ENCODE data around the gene SAA2. TPM values are rescaled to one million over a fixed set of nuclear protein-coding genes. Genes with fewer than 3 reads are reported as not detected.

Gene SAA2
- total and polyA plus RNA-seq, 2 experiments from 2014 or later, result not detected

GRCh38 chr11:18282626-18283025 lies 34.2 kb upstream of the SAA2 start:
- in situ Hi-C loops (cut with MboI), result no loop called here
- Histone ChIP-seq H3K9me2 (ENCODE audit: insufficient read depth) (no peaks in the 10 kb centered on the region), H3K9me3 (ENCODE audit: low read depth) (no peaks in the 10 kb centered on the region), H3K79me2 (ENCODE audit: insufficient read depth) (no peaks in the 10 kb centered on the region), H2AFZ (no peak overlapping the region), H3K27ac (no peak overlapping the region), H3K4me2 (ENCODE audit: unreplicated experiment) (no peak overlapping the region), H3K4me1 (ENCODE audit: insufficient read depth) (no peaks in the 10 kb centered on the region), H3F3A (ENCODE audit: insufficient read depth) (no peaks in the 10 kb centered on the region), H3K36me3 (ENCODE audit: low read depth) (peaks cover 63% of the 10 kb centered on the region), H3K4me3 (no peak overlapping the region), H3K9ac (no peak overlapping the region), H3K27me3 (replicated peaks; ENCODE audit: insufficient read depth) (no peaks in the 10 kb centered on the region), H4K20me1 (ENCODE audit: insufficient read depth) (no peaks in the 10 kb centered on the region)
- WGBS, 2 experiments (ENCODE audit: low coverage in 1 of 2, low lambda C conversion rate in 2 of 2, missing lambda C conversion rate in 2 of 2), result 95 to 96% methylated on average over 2 of the region's 2 CpGs
- TF ChIP-seq EZH2phosphoT487 (IDR thresholded peaks at IDR 0.05; ENCODE audit: insufficient read depth, low read depth), result no peak
- DNase-seq, result no peak

GRCh38 chr11:18280438-18281045 lies 32.1 kb upstream of the SAA2 start:
- H3K9ac ChIP-seq, result no peak overlapping the region
- H2AFZ ChIP-seq, result no peak overlapping the region
- no peaks in the 10 kb centered on the region for H3K9me3 ChIP-seq (ENCODE audit: low read depth)
- H4K20me1 ChIP-seq (ENCODE audit: insufficient read depth), result no peaks in the 10 kb centered on the region
- no peak overlapping the region for H3K4me2 ChIP-seq (ENCODE audit: unreplicated experiment)
- DNase-seq, result no peak
- H3F3A ChIP-seq (ENCODE audit: insufficient read depth), result no peaks in the 10 kb centered on the region
- no peak for TF ChIP-seq EZH2 (IDR thresholded peaks at IDR 0.05; ENCODE audit: insufficient read depth, poor library complexity, severe bottlenecking)
- TF ChIP-seq EZH2phosphoT487 (IDR thresholded peaks at IDR 0.05; ENCODE audit: insufficient read depth, low read depth), result no peak
- H3K9me2 ChIP-seq (ENCODE audit: insufficient read depth), result no peaks in the 10 kb centered on the region
- H3K36me3 ChIP-seq (ENCODE audit: low read depth), result peaks cover 48% of the 10 kb centered on the region; the same call in 1 of the 2 replicates
- H3K79me2 ChIP-seq (ENCODE audit: insufficient read depth), result no peaks in the 10 kb centered on the region
- H3K4me1 ChIP-seq (ENCODE audit: insufficient read depth), result no peaks in the 10 kb centered on the region
- no peak overlapping the region for H3K27ac ChIP-seq
- 75 to 79% methylated on average over 4 of the region's 4 CpGs for WGBS, 2 experiments (ENCODE audit: low coverage in 1 of 2, low lambda C conversion rate in 2 of 2, missing lambda C conversion rate in 2 of 2)
- in situ Hi-C loops (cut with MboI), result no loop called here
- H3K4me3 ChIP-seq, result no peak overlapping the region
- no peaks in the 10 kb centered on the region for H3K27me3 ChIP-seq (replicated peaks; ENCODE audit: insufficient read depth)

GRCh38 chr11:18277565-18278271 lies 29.2 kb upstream of the SAA2 start:
- H3K4me1 ChIP-seq (ENCODE audit: insufficient read depth), result no peaks in the 10 kb centered on the region
- peaks cover 28% of the 10 kb centered on the region; the same call in 1 of the 2 replicates for H3K36me3 ChIP-seq (ENCODE audit: low read depth)
- in situ Hi-C loops (cut with MboI), result no loop called here
- WGBS, 2 experiments (ENCODE audit: low coverage in 1 of 2, low lambda C conversion rate in 2 of 2, missing lambda C conversion rate in 2 of 2), result 88 to 92% methylated on average over 5 of the region's 5 CpGs
- no peak overlapping the region for H2AFZ ChIP-seq
- no peak for DNase-seq
- H3K9ac ChIP-seq, result no peak overlapping the region
- no peak overlapping the region for H3K27ac ChIP-seq
- H3K4me3 ChIP-seq, result no peak overlapping the region
- no peak for TF ChIP-seq EZH2phosphoT487 (IDR thresholded peaks at IDR 0.05; ENCODE audit: insufficient read depth, low read depth)
- no peak for TF ChIP-seq EZH2 (IDR thresholded peaks at IDR 0.05; ENCODE audit: insufficient read depth, poor library complexity, severe bottlenecking)
- no peaks in the 10 kb centered on the region for H3K27me3 ChIP-seq (replicated peaks; ENCODE audit: insufficient read depth)
- H4K20me1 ChIP-seq (ENCODE audit: insufficient read depth), result no peaks in the 10 kb centered on the region
- H3F3A ChIP-seq (ENCODE audit: insufficient read depth), result no peaks in the 10 kb centered on the region
- no peaks in the 10 kb centered on the region for H3K79me2 ChIP-seq (ENCODE audit: insufficient read depth)
- no peak overlapping the region for H3K4me2 ChIP-seq (ENCODE audit: unreplicated experiment)
- H3K9me3 ChIP-seq (ENCODE audit: low read depth), result no peaks in the 10 kb centered on the region
- no peaks in the 10 kb centered on the region for H3K9me2 ChIP-seq (ENCODE audit: insufficient read depth)

GRCh38 chr11:18271206-18271605 lies 22.7 kb upstream of the SAA2 start:
- no peaks in the 10 kb centered on the region for H4K20me1 ChIP-seq (ENCODE audit: insufficient read depth)
- no peaks in the 10 kb centered on the region for H3K4me1 ChIP-seq (ENCODE audit: insufficient read depth)
- H3F3A ChIP-seq (ENCODE audit: insufficient read depth), result no peaks in the 10 kb centered on the region
- TF ChIP-seq EZH2 (IDR thresholded peaks at IDR 0.05; ENCODE audit: insufficient read depth, poor library complexity, severe bottlenecking) (no peak), EZH2phosphoT487 (IDR thresholded peaks at IDR 0.05; ENCODE audit: insufficient read depth, low read depth) (no peak)
- no peak overlapping the region for H2AFZ ChIP-seq
- H3K79me2 ChIP-seq (ENCODE audit: insufficient read depth), result no peaks in the 10 kb centered on the region
- no peak for DNase-seq
- H3K9me2 ChIP-seq (ENCODE audit: insufficient read depth), result no peaks in the 10 kb centered on the region
- in situ Hi-C loops (cut with MboI), result no loop called here
- H3K4me2 ChIP-seq (ENCODE audit: unreplicated experiment), result no peak overlapping the region
- no peaks in the 10 kb centered on the region for H3K36me3 ChIP-seq (ENCODE audit: low read depth)
- WGBS, 2 experiments (ENCODE audit: low coverage in 1 of 2, low lambda C conversion rate in 2 of 2, missing lambda C conversion rate in 2 of 2), result 90 to 93% methylated on average over 4 of the region's 4 CpGs
- H3K4me3 ChIP-seq, result no peak overlapping the region
- no peaks in the 10 kb centered on the region for H3K9me3 ChIP-seq (ENCODE audit: low read depth)
- no peak overlapping the region for H3K9ac ChIP-seq
- no peaks in the 10 kb centered on the region for H3K27me3 ChIP-seq (replicated peaks; ENCODE audit: insufficient read depth)
- no peak overlapping the region for H3K27ac ChIP-seq

All from GM23248 (cell line).